Stimulated activated CD4-positive, alpha-beta T cell treated with anti-CD3 and anti-CD28 coated beads, Interleukin-2, amount 100 ng/mL, for 48 hours (primary cell): Measurements from ENCODE around the gene CFAP46.
"Not testable (repeated sequence)": the region's sequence is repeated elsewhere in the genome, so short reads cannot be mapped to it uniquely, and the experiment has no call there.

Source experiments
- DNase-seq, 2 donors: peaks; one replicate each; pipeline ENCODE4 v3.0.0-alpha.2; 2020

CFAP46 gene

GRCh38 chr10:132898391-132899053 is 43.8 kb downstream of the CFAP46 start:
- DNase-seq = no peak

GRCh38 chr10:132897516-132898381 is 44.6 kb downstream of the CFAP46 start:
- DNase-seq = no peak

- DNase-seq = not testable (repeated sequence)
These were observed 48.6 kb downstream of the CFAP46 start for GRCh38 chr10:132893786-132894185.

GRCh38 chr10:132893090-132893489 is 49.3 kb downstream of the CFAP46 start:
- no peak for DNase-seq

- DNase-seq = no peak
These were observed 50.4 kb downstream of the CFAP46 start for GRCh38 chr10:132892004-132892403.

GRCh38 chr10:132891368-132891767 is 51.0 kb downstream of the CFAP46 start:
- no peak for DNase-seq

GRCh38 chr10:132890301-132890700 is 52.1 kb downstream of the CFAP46 start:
- no peak for DNase-seq

- DNase-seq = no peak
These were observed 52.8 kb downstream of the CFAP46 start for GRCh38 chr10:132889556-132889955.

- no peak for DNase-seq
These were observed 53.4 kb downstream of the CFAP46 start for GRCh38 chr10:132888898-132889490.

- DNase-seq = not testable (repeated sequence)
These were observed 53.9 kb downstream of the CFAP46 start for GRCh38 chr10:132888446-132888845.

- DNase-seq = no peak
These were observed 55.9 kb downstream of the CFAP46 start for GRCh38 chr10:132886211-132887099.

- no peak for DNase-seq
These were observed 56.7 kb downstream of the CFAP46 start for GRCh38 chr10:132885451-132886210.

GRCh38 chr10:132884691-132885271 is 57.6 kb downstream of the CFAP46 start:
- DNase-seq = no peak

- no peak for DNase-seq
These were observed 58.3 kb downstream of the CFAP46 start for GRCh38 chr10:132884041-132884440.

- no peak for DNase-seq
These were observed 58.9 kb downstream of the CFAP46 start for GRCh38 chr10:132883391-132883881.

GRCh38 chr10:132882069-132882951 is 60.1 kb downstream of the CFAP46 start:
- no peak for DNase-seq

- no peak for DNase-seq
These were observed 61.0 kb downstream of the CFAP46 start for GRCh38 chr10:132881186-132881920.

- DNase-seq = no peak
These were observed 62.0 kb downstream of the CFAP46 start for GRCh38 chr10:132880128-132880981.
